Thyroid gland (tissue), 4 donors: Measurements from ENCODE around the gene ANKFY1. TPM values are rescaled to one million over a fixed set of nuclear protein-coding genes. Genes with fewer than 3 reads are reported as not detected.

Experiments
- DNase-seq, 2 donors: peaks; one replicate each; pipeline ENCODE4 v3.0.0-alpha.2; 2019
- H3K27ac ChIP-seq, 3 donors: fragments of 200-600 bp; sonication (generic); 1 replicate in 2 of 3; 2 replicates in 1 of 3; pipeline ENCODE4 v1.5.1; 2016 to 2019; ENCODE audit warnings: mild to moderate bottlenecking in 1 of 3, moderate library complexity in 1 of 3
- H3K27me3 ChIP-seq: fragments of 200-600 bp; sonication (generic); one replicate; pipeline ENCODE4 v1.5.1; 2019
- H3K36me3 ChIP-seq, 2 donors: fragments of 200-600 bp; sonication (generic); one replicate each; pipeline ENCODE4 v1.5.1; 2016 to 2019
- H3K4me1 ChIP-seq, 2 donors: fragments of 200-600 bp; sonication (generic); one replicate each; pipeline ENCODE4 v1.5.1; 2017 to 2019
- H3K4me3 ChIP-seq, 3 donors: fragments of 200-600 bp; sonication (generic); replicated peaks in 1 of 3; 1 replicate in 2 of 3; 2 replicates in 1 of 3; pipeline ENCODE4 v1.5.1; 2016; ENCODE audit warnings: mild to moderate bottlenecking in 1 of 3
- H3K9me3 ChIP-seq: fragments of 200-600 bp; sonication (generic); one replicate; pipeline ENCODE4 v1.5.1; 2017
- CTCF ChIP-seq, 6 experiments: fragments of 200-600 bp in 3 of 6; fragments of 450-650 bp in 3 of 6; sonication (generic) in 3 of 6; IDR thresholded peaks; one replicate each; pipeline ENCODE4 v1.5.1; 2016 to 2019; ENCODE audit warnings: antibody characterized with exemption in 6 of 6, mild to moderate bottlenecking in 2 of 6, inconsistent platforms in 1 of 6, moderate library complexity in 1 of 6
- POLR2A ChIP-seq, 2 donors: fragments of 450-650 bp; IDR thresholded peaks; one replicate each; pipeline ENCODE4 v1.6.1; 2017; ENCODE audit warnings: antibody characterized with exemption in 2 of 2, mild to moderate bottlenecking in 2 of 2, moderate library complexity in 1 of 2
- WGBS, 2 donors: methylation state at CpG; one replicate each; pipeline ENCODE4 v1.1.5; 2017; 5-methylcytosine and 5-hydroxymethylcytosine counted together
- intact Hi-C: fragments of 100-400 bp; cut with DNase I; formaldehyde crosslinking; loops from one replicate; pipeline ENCODE4 v1.15.1; 2023
- total RNA-seq, 4 donors: library from RNA; depleted of rRNA; stranded (reverse); fragments of >200 nt; gene quantifications; one replicate each; pipeline ENCODE4 v1.2.3, GENCODE V29; 2016

Gene ANKFY1
- total RNA-seq, 4 donors from 2014 or later, result 36.8 to 51.3 (median 46.3) TPM

GRCh38 chr17:4157618-4158333 is 106.0 kb downstream of the ANKFY1 start:
- H3K4me3 ChIP-seq, result no peak overlapping the region
- intact Hi-C loops, result no loop called here
- peaks cover 19 to 21% of the 10 kb centered on the region in 2 donors for H3K4me1 ChIP-seq
- TF ChIP-seq POLR2A (IDR thresholded peaks at IDR 0.05), result no peak
- no peak for TF ChIP-seq CTCF (IDR thresholded peaks at IDR 0.05)
- H3K27me3 ChIP-seq, result no peaks in the 10 kb centered on the region
- DNase-seq, result no peak
- no peak overlapping the region for H3K27ac ChIP-seq
- no peaks in the 10 kb centered on the region for H3K9me3 ChIP-seq
- H3K36me3 ChIP-seq, result peaks cover 0 to 3% of the 10 kb centered on the region in 2 donors
- WGBS, 2 donors, result 97% methylated on average over 12 of the region's 12 CpGs

GRCh38 chr17:4156750-4157381 is 106.9 kb downstream of the ANKFY1 start:
- peaks cover 0 to 3% of the 10 kb centered on the region in 2 donors for H3K36me3 ChIP-seq
- peak overlapping the region in 1 of 3 donors; percentile 22 for H3K27ac ChIP-seq
- peak; percentile 77 to 81 for DNase-seq
- H3K4me3 ChIP-seq, result no peak overlapping the region
- intact Hi-C loops, result no loop called here
- H3K27me3 ChIP-seq, result no peaks in the 10 kb centered on the region
- peaks cover 9 to 12% of the 10 kb centered on the region in 2 donors for H3K4me1 ChIP-seq
- TF ChIP-seq POLR2A (IDR thresholded peaks at IDR 0.05) (no peak), CTCF (IDR thresholded peaks at IDR 0.05) (no peak)
- no peaks in the 10 kb centered on the region for H3K9me3 ChIP-seq
- WGBS, 2 donors, result 65 to 69% methylated on average over 14 to 16 of the region's 16 CpGs

- H3K4me1 ChIP-seq, result peaks cover 2 to 4% of the 10 kb centered on the region in 2 donors
- TF ChIP-seq POLR2A (IDR thresholded peaks at IDR 0.05), result no peak
- TF ChIP-seq CTCF (IDR thresholded peaks at IDR 0.05), result no peak
- H3K27me3 ChIP-seq, result no peaks in the 10 kb centered on the region
- no peak overlapping the region for H3K4me3 ChIP-seq
- 95 to 97% methylated on average over 8 to 10 of the region's 10 CpGs for WGBS, 2 donors
- intact Hi-C loops, result no loop called here
- H3K9me3 ChIP-seq, result no peaks in the 10 kb centered on the region
- H3K27ac ChIP-seq, result peak overlapping the region in 1 of 3 donors; percentile 22
- DNase-seq, result no peak
- H3K36me3 ChIP-seq, result peaks cover 0 to 6% of the 10 kb centered on the region in 2 donors
Observed at GRCh38 chr17:4155980-4156620, 107.7 kb downstream of the ANKFY1 start.

GRCh38 chr17:4154201-4154600 is 109.6 kb downstream of the ANKFY1 start:
- H3K36me3 ChIP-seq, result peaks cover 0 to 8% of the 10 kb centered on the region in 2 donors

More at GRCh38 chr17:4154201-4154600, 109.6 kb downstream of the ANKFY1 start:
- H3K4me1 ChIP-seq, result no peaks in the 10 kb centered on the region
- no peak for TF ChIP-seq POLR2A (IDR thresholded peaks at IDR 0.05)
- TF ChIP-seq CTCF (IDR thresholded peaks at IDR 0.05), result no peak
- no peaks in the 10 kb centered on the region for H3K9me3 ChIP-seq
- H3K27me3 ChIP-seq, result no peaks in the 10 kb centered on the region
- no peak for DNase-seq
- whole genome bisulfite sequencing, 2 donors, result 88 to 92% methylated on average over 2 to 3 of the region's 3 CpGs
- intact Hi-C loops, result no loop called here
- H3K4me3 ChIP-seq, result no peak overlapping the region
- H3K27ac ChIP-seq, result no peak overlapping the region
